HCT116 (cell line): ENCODE data around the gene CDKAL1. TPM values are rescaled to one million over a fixed set of nuclear protein-coding genes. Genes with fewer than 3 reads are reported as not detected.

Experiments used
- ATAC-seq: fragments of 200-7000 bp; cut with Tn5 transposase; 2 replicates; pipeline ENCODE4 v1.9.1; 2020; ENCODE audit warnings: mild to moderate bottlenecking, moderate library complexity
- BruUV-seq: library from RNA; stranded (reverse); fragments of 400-500 nt; replicated peaks from 2 replicates; lab custom pipeline; 2021; lab: Mats Ljungman, UMichigan
- CTCF ChIA-PET: fragments of 300-600 bp; sonication (Branson Sonifier 250); formaldehyde crosslinking; loops from one replicate; lab custom pipeline; 2021; ENCODE audit warnings: antibody characterized with exemption; lab: Charles Lee
- POLR2A ChIA-PET: fragments of 300-600, 350-600 bp; sonication (Branson Sonifier 250); formaldehyde crosslinking; loops from one replicate; lab custom pipeline; 2021; ENCODE audit warnings: antibody characterized with exemption; lab: Charles Lee
- RAD21 ChIA-PET, 2 experiments: fragments of 300-600 bp; sonication (Branson Sonifier 250); formaldehyde crosslinking; loops; one replicate each; lab custom pipeline; 2023; ENCODE audit warnings: low total read pairs in 2 of 2; ENCODE audit not compliant: uncharacterized antibody in 2 of 2, unreplicated experiment in 2 of 2, low non-redundant PET in 1 of 2; lab: Charles Lee
- DNase-seq: peaks from one replicate; pipeline ENCODE4 v3.0.0-alpha.2; 2010; ENCODE audit warnings: low read depth, low spot score
- H2AFZ ChIP-seq: fragments of 200-600 bp; shearing (Covaris generic), sonication (generic); 2 replicates; pipeline ENCODE4 v1.6.1; 2017; ENCODE audit warnings: low read depth, mixed run types, mixed read lengths, antibody characterized with exemption, low read length; ENCODE audit not compliant: poor library complexity, severe bottlenecking
- H3K27ac ChIP-seq: 2 replicates; pipeline ENCODE4 v1.5.1; 2012; ENCODE audit warnings: low read depth, low read length
- H3K27me3 ChIP-seq: fragments of 200-600 bp; sonication (generic); 2 replicates; pipeline ENCODE4 v1.6.1; 2016; ENCODE audit warnings: mixed run types, low read length, mixed read lengths; ENCODE audit not compliant: insufficient read depth
- H3K36me3 ChIP-seq, 2 experiments: fragments of 200-500 bp in 1 of 2; fragments of 200-600 bp in 1 of 2; sonication (Bioruptor generic) in 1 of 2; sonication (generic) in 1 of 2; 2 replicates each; pipeline versions ENCODE4 v1.5.1 to v1.6.1; 2014 to 2016; ENCODE audit warnings: low read length in 2 of 2, inconsistent platforms in 1 of 2, mixed read lengths in 1 of 2, mixed run types in 1 of 2; ENCODE audit not compliant: insufficient read depth in 2 of 2, control insufficient read depth in 1 of 2
- H3K4me1 ChIP-seq, 2 experiments: fragments of 200-600 bp in 1 of 2; sonication (generic) in 1 of 2; 2 replicates each; pipeline versions ENCODE4 v1.5.1 to v1.6.1; 2012 to 2017; ENCODE audit warnings: low read length in 2 of 2, inconsistent platforms in 1 of 2, mild to moderate bottlenecking in 1 of 2, mixed read lengths in 1 of 2, mixed run types in 1 of 2, moderate library complexity in 1 of 2; ENCODE audit not compliant: insufficient read depth in 2 of 2, control insufficient read depth in 1 of 2
- H3K4me2 ChIP-seq: fragments of 200-600 bp; sonication (generic); 2 replicates; pipeline ENCODE4 v1.6.1; 2017; ENCODE audit warnings: mixed run types, low read length, mixed read lengths
- H3K4me3 ChIP-seq, 2 experiments: fragments of 200-600 bp in 1 of 2; sonication (generic) in 1 of 2; replicated peaks in 1 of 2; 2 replicates each; pipeline ENCODE4 v1.5.1; 2011 to 2016; ENCODE audit warnings: low read length in 2 of 2, control low read depth in 1 of 2, low read depth in 1 of 2, mild to moderate bottlenecking in 1 of 2, mixed read lengths in 1 of 2, mixed run types in 1 of 2
- H3K79me2 ChIP-seq: fragments of 200-600 bp; sonication (generic); 2 replicates; pipeline ENCODE4 v1.6.1; 2017; ENCODE audit warnings: mild to moderate bottlenecking, mixed run types, low read length, moderate library complexity, mixed read lengths; ENCODE audit not compliant: insufficient read depth
- H3K9ac ChIP-seq: fragments of 200-600 bp; sonication (generic); 2 replicates; pipeline ENCODE4 v1.6.1; 2016; ENCODE audit warnings: low read length, mixed read lengths
- H3K9me2 ChIP-seq: fragments of 200-600 bp; sonication (generic), shearing (Covaris generic); 2 replicates; pipeline ENCODE4 v1.6.1; 2017; ENCODE audit warnings: mixed run types, mild to moderate bottlenecking, moderate library complexity; ENCODE audit not compliant: insufficient read depth
- H3K9me3 ChIP-seq, 2 experiments: fragments of 200-500 bp in 1 of 2; fragments of 200-600 bp in 1 of 2; sonication (Bioruptor generic) in 1 of 2; sonication (generic) in 1 of 2; 2 replicates each; pipeline ENCODE4 v1.6.1; 2014 to 2017; ENCODE audit warnings: low read length in 2 of 2, mixed read lengths in 2 of 2, inconsistent platforms in 1 of 2, low read depth in 1 of 2, mild to moderate bottlenecking in 1 of 2, mixed run types in 1 of 2, moderate library complexity in 1 of 2; ENCODE audit not compliant: control insufficient read depth in 1 of 2, insufficient read depth in 1 of 2
- H4K20me1 ChIP-seq: fragments of 200-600 bp; sonication (generic), shearing (Covaris generic); 2 replicates; pipeline ENCODE4 v1.6.1; 2017; ENCODE audit warnings: mixed run types, mild to moderate bottlenecking, moderate library complexity; ENCODE audit not compliant: insufficient read depth
- CBX3 ChIP-seq: IDR thresholded peaks from 2 replicates; pipeline ENCODE4 v1.6.1; 2012; ENCODE audit warnings: low read depth
- CEBPB ChIP-seq: IDR thresholded peaks from 2 replicates; pipeline ENCODE4 v1.6.1; 2012; ENCODE audit warnings: low read depth
- CTCF ChIP-seq, 3 experiments: fragments of 200-600 bp in 1 of 3; sonication (generic) in 1 of 3; IDR thresholded peaks in 2 of 3; conservative IDR thresholded peaks in 1 of 3; 2 replicates each; pipeline ENCODE4 v1.5.1; 2012 to 2017; ENCODE audit warnings: low read depth in 2 of 3, low read length in 2 of 3, antibody characterized with exemption in 1 of 3, borderline replicate concordance in 1 of 3, control low read depth in 1 of 3, mild to moderate bottlenecking in 1 of 3, mixed read lengths in 1 of 3, mixed run types in 1 of 3, moderate library complexity in 1 of 3; ENCODE audit not compliant: insufficient read depth in 1 of 3
- EGR1 ChIP-seq: IDR thresholded peaks from 2 replicates; pipeline ENCODE4 v1.6.1; 2012; ENCODE audit warnings: low read depth
- ELF1 ChIP-seq: IDR thresholded peaks from 2 replicates; pipeline ENCODE4 v1.6.1; 2012; ENCODE audit warnings: low read depth, borderline replicate concordance
- EZH2 ChIP-seq: fragments of 200-600 bp; sonication (generic); IDR thresholded peaks from 2 replicates; pipeline ENCODE4 v1.6.1; 2017; ENCODE audit warnings: antibody characterized with exemption, mixed run types
- FOSL1 ChIP-seq: IDR thresholded peaks from 2 replicates; pipeline ENCODE4 v1.6.1; 2012; ENCODE audit warnings: low read depth
- POLR2A ChIP-seq: IDR thresholded peaks from 2 replicates; pipeline ENCODE4 v1.7.0; 2011; ENCODE audit warnings: borderline replicate concordance; ENCODE audit not compliant: insufficient read depth, insufficient read length; ENCODE audit errors: extremely low read depth
- POLR2AphosphoS5 ChIP-seq: IDR thresholded peaks from 2 replicates; pipeline ENCODE4 v1.6.1; 2011; ENCODE audit warnings: mild to moderate bottlenecking, low read depth, low read length, moderate library complexity
- RAD21 ChIP-seq: IDR thresholded peaks from 2 replicates; pipeline ENCODE4 v1.6.1; 2012; ENCODE audit warnings: low read depth, mild to moderate bottlenecking
- SIN3A ChIP-seq: IDR thresholded peaks from 2 replicates; pipeline ENCODE4 v1.6.1; 2012; ENCODE audit warnings: low read depth
- SP1 ChIP-seq: IDR thresholded peaks from 2 replicates; pipeline ENCODE4 v1.6.1; 2012; ENCODE audit warnings: low read depth
- SRF ChIP-seq: IDR thresholded peaks from 2 replicates; pipeline ENCODE4 v1.6.1; 2012; ENCODE audit warnings: low read depth
- TCF7L2 ChIP-seq: IDR thresholded peaks from 2 replicates; pipeline ENCODE4 v1.7.0; 2011; ENCODE audit warnings: borderline replicate concordance, inconsistent platforms; ENCODE audit not compliant: insufficient read depth, insufficient read length; ENCODE audit errors: extremely low read depth
- YY1 ChIP-seq: IDR thresholded peaks from 2 replicates; pipeline ENCODE4 v1.6.1; 2011; ENCODE audit warnings: low read length, low read depth, moderate library complexity, mild to moderate bottlenecking; ENCODE audit not compliant: insufficient replicate concordance; ENCODE audit errors: extremely low read depth
- ZBTB33 ChIP-seq: IDR thresholded peaks from 2 replicates; pipeline ENCODE4 v1.6.1; 2011; ENCODE audit warnings: mild to moderate bottlenecking, low read length, moderate library complexity; ENCODE audit not compliant: insufficient replicate concordance; ENCODE audit errors: extremely low read depth
- ZFX ChIP-seq: fragments of 450-650 bp; IDR thresholded peaks from 2 replicates; pipeline ENCODE4 v1.6.1; 2017
- intact Hi-C: fragments of 100-400 bp; cut with micrococcal nuclease; formaldehyde crosslinking; loops from 2 replicates; pipeline ENCODE4 v1.10.0; 2022
- total RNA-seq: library from RNA; stranded (reverse); gene quantifications from one replicate; pipeline ENCODE4 v1.2.1, GENCODE V29; 2021; ENCODE audit not compliant: unreplicated experiment
- TF ChIP-seq, protein P1 (sequence below): IDR thresholded peaks from 2 replicates; pipeline ENCODE4 v1.6.1; 2012
- TF ChIP-seq, protein P2 (sequence below): IDR thresholded peaks from 2 replicates; pipeline ENCODE4 v1.6.1; 2012
- TF ChIP-seq, protein P3 (sequence below): IDR thresholded peaks from 2 replicates; pipeline ENCODE4 v1.6.1; 2012; ENCODE audit warnings: low read depth

CDKAL1 gene
- total RNA-seq, 1 experiment from 2014 or later = 14.9 TPM

DNA sequence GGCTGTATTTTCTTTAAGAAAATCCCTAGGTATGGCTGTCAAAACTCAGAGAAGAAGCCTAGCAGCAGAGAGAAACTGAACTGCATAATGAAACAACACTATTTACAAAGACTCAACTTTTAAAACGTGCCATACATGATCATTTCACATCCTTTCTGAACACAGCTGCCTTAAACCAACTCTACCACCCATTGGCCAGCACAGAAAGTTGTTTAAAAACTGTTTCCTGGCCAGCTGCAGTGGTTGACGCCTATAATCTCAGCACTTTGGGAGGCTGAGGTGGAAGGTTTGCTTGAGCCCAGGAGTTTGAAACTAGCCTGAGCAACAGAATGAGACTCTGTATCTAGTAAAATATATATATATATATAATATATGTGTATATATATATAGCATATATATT, 722.9 kb downstream of the CDKAL1 start:
- TF ChIP-seq RAD21 (no peak), ELF1 (no peak), ZFX (no peak), YY1 (no peak), ZBTB33 (no peak), CTCF (IDR thresholded peaks at IDR 0.05 in 2 of 3, conservative IDR thresholded peaks at IDR 0.05 in 1 of 3; ENCODE audit: borderline replicate concordance in 1 of 3, insufficient read depth in 1 of 3, low read depth in 2 of 3, low read length in 2 of 3) (no peak), POLR2A (no peak), TCF7L2 (no peak), SP1 (no peak), SIN3A (no peak), SRF (no peak), CEBPB (no peak), CBX3 (no peak), POLR2AphosphoS5 (no peak), EGR1 (no peak), EZH2 (no peak), FOSL1 (no peak)
- TF ChIP-seq, protein P1, sequence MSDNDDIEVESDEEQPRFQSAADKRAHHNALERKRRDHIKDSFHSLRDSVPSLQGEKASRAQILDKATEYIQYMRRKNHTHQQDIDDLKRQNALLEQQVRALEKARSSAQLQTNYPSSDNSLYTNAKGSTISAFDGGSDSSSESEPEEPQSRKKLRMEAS = no peak
- TF ChIP-seq, protein P2, sequence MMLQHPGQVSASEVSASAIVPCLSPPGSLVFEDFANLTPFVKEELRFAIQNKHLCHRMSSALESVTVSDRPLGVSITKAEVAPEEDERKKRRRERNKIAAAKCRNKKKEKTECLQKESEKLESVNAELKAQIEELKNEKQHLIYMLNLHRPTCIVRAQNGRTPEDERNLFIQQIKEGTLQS = no peak
- TF ChIP-seq, protein P3, sequence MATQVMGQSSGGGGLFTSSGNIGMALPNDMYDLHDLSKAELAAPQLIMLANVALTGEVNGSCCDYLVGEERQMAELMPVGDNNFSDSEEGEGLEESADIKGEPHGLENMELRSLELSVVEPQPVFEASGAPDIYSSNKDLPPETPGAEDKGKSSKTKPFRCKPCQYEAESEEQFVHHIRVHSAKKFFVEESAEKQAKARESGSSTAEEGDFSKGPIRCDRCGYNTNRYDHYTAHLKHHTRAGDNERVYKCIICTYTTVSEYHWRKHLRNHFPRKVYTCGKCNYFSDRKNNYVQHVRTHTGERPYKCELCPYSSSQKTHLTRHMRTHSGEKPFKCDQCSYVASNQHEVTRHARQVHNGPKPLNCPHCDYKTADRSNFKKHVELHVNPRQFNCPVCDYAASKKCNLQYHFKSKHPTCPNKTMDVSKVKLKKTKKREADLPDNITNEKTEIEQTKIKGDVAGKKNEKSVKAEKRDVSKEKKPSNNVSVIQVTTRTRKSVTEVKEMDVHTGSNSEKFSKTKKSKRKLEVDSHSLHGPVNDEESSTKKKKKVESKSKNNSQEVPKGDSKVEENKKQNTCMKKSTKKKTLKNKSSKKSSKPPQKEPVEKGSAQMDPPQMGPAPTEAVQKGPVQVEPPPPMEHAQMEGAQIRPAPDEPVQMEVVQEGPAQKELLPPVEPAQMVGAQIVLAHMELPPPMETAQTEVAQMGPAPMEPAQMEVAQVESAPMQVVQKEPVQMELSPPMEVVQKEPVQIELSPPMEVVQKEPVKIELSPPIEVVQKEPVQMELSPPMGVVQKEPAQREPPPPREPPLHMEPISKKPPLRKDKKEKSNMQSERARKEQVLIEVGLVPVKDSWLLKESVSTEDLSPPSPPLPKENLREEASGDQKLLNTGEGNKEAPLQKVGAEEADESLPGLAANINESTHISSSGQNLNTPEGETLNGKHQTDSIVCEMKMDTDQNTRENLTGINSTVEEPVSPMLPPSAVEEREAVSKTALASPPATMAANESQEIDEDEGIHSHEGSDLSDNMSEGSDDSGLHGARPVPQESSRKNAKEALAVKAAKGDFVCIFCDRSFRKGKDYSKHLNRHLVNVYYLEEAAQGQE = no peak
- Histone ChIP-seq H2AFZ (no peak overlapping the region), H3K9me2 (no peaks in the 10 kb centered on the region), H3K27ac (no peak overlapping the region), H3K27me3 (no peaks in the 10 kb centered on the region), H3K79me2 (no peaks in the 10 kb centered on the region), H3K4me1 (no peaks in the 10 kb centered on the region), H3K9me3 (no peaks in the 10 kb centered on the region), H4K20me1 (no peaks in the 10 kb centered on the region), H3K4me2 (no peak overlapping the region), H3K36me3 (no peaks in the 10 kb centered on the region), H3K9ac (no peak overlapping the region), H3K4me3 (no peak overlapping the region)
- ATAC-seq = no peak
- no TSS peak for BruUV-seq
- RAD21 ChIA-PET = no interaction called here
- no peak for DNase-seq
- CTCF ChIA-PET = no interaction called here
- POLR2A ChIA-PET = no interaction called here
- intact Hi-C loops = no loop called here
